HFF-Myc (cell line): ENCODE measurements around the gene SCRN1.
A peak's percentile ranks its signal among the peaks of the same experiment; 100 is the strongest.

ENCODE experiments used
- DNase-seq: peaks from one replicate; pipeline ENCODE4 v3.0.0-alpha.2; 2011; ENCODE audit warnings: low read depth; ENCODE audit errors: extremely low read depth
- H3K4me3 ChIP-seq: replicated peaks from 2 replicates; pipeline ENCODE4 v1.5.1; 2011; ENCODE audit warnings: low read depth, mild to moderate bottlenecking, control low read depth, low read length
- CTCF ChIP-seq: IDR thresholded peaks from 2 replicates; pipeline ENCODE4 v1.5.1; 2012; ENCODE audit warnings: mild to moderate bottlenecking, low read depth, low read length, control low read depth; ENCODE audit errors: missing control alignments

SCRN1 gene

GRCh38 chr7:30022991-30023390 is 33.4 kb upstream of the SCRN1 start:
- no peak for DNase-seq
- H3K4me3 ChIP-seq: 0 out of 2 replicates have a peak overlapping the region, but pooled peaks have one; percentile 4
- no peak for TF ChIP-seq CTCF

GRCh38 chr7:30020535-30020934 is 30.9 kb upstream of the SCRN1 start:
- H3K4me3 ChIP-seq: no peak overlapping the region
- DNase-seq: no peak
- TF ChIP-seq CTCF: no peak

GRCh38 chr7:30019960-30020359 is 30.4 kb upstream of the SCRN1 start:
- no peak for TF ChIP-seq CTCF
- DNase-seq: no peak
- H3K4me3 ChIP-seq: no peak overlapping the region

GRCh38 chr7:30019387-30019786 is 29.8 kb upstream of the SCRN1 start:
- no peak for DNase-seq
- no peak overlapping the region for H3K4me3 ChIP-seq
- TF ChIP-seq CTCF: no peak

DNA sequence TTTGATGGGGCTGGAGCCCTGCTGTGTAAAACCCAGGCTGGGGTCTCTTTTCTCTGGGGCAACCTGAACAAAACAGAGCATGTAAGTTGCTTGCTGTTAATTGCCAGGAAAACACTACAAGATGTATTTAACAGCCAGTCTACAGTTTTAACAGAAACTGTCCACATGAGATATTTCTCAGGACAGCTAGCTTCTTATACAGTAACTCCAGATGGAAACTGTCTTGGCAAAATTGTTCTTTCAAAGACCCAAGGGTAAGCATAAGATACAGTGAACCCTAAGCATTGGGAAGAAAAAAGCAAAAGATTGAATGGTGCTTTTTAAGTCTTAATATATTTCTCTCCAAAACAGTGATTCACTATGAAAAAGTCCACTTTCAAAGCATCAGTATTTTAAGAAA is 28.9 kb upstream of the SCRN1 start:
- no peak for DNase-seq
- TF ChIP-seq CTCF: no peak
- no peak overlapping the region for H3K4me3 ChIP-seq

GRCh38 chr7:30012757-30013156 is 23.2 kb upstream of the SCRN1 start:
- TF ChIP-seq CTCF: no peak
- no peak overlapping the region for H3K4me3 ChIP-seq
- no peak for DNase-seq

DNA sequence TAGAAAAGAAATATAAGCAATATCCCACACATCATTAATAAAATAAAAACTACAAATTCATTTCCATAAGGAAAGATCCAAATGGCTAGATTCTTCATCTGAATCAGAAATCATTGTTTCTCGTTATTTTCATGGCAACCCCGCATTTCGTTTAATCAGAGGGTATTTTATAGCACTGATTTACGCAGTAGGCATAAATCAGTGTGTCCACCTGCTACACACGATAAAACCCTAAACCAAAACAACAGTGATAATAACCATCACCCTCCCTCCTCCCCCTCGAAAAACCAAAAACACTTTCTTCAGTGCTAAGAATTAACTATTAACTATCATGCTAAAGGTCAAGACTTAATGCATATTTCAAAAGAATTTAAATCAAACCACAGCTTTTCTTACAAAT is 20.4 kb upstream of the SCRN1 start:
- no peak for TF ChIP-seq CTCF
- no peak for DNase-seq
- H3K4me3 ChIP-seq: no peak overlapping the region
